Measurements from ENCODE around the gene DRC3.
"Not testable (repeated sequence)": the region's sequence is repeated elsewhere in the genome, so short reads cannot be mapped to it uniquely, and the experiment has no call there.

Gene DRC3

GRCh38 chr17:17989081-17989480, 16.4 kb downstream of the DRC3 start:
- Mint-ChIP-seq H3K36me3 (no peaks in the 10 kb centered on the region), H3K4me3 (no peak overlapping the region), H3K27me3 (no peaks in the 10 kb centered on the region), H3K27ac (no peak overlapping the region), H3K9me3 (no peaks in the 10 kb centered on the region), H3K4me1 (no peaks in the 10 kb centered on the region)
- no peak for ATAC-seq

DNA sequence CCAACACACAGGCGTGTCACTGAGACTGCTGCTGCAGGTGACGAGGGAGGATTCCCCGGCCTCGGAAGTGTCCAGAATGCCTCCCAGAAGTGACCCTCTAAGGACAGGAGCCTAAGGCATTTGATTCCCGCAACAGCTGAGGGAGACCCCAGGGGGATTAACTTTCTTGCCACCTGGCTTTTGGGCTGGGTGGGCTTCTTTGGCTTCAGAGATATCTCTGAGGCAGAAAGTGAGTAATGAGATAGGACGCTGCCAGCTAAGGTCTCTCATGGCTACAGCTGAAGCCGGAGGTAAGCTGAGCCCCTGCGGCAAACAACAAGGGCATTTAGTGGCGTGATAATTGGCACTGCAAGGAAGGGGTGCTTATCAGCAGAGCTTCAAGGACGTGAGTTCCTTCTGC, 17.0 kb downstream of the DRC3 start:
- Mint-ChIP-seq H3K9me3 (no peaks in the 10 kb centered on the region), H3K27ac (no peak overlapping the region), H3K27me3 (no peaks in the 10 kb centered on the region), H3K4me1 (no peaks in the 10 kb centered on the region), H3K36me3 (no peaks in the 10 kb centered on the region), H3K4me3 (no peak overlapping the region)
- ATAC-seq: no peak

DNA sequence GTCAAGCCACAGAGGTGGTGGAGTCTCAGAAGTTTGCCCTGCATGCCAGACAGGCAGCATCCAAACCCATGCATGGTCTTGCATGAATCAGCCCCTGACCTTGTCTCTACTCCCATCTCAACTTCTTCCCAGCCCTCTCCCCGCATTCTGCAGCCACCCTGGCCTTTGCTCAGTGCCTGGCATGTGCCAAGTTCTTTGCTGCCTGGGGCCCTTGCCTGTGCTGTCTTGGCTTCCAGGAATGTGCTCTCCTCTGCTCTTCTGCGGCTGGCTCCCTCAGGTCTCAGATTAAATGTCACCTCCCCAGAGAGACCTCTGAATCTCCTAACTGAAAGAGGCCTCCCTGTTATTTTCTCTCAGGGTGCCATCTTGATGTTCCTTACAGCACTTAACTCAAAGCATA, 17.6 kb downstream of the DRC3 start:
- no peaks in the 10 kb centered on the region for H3K36me3 Mint-ChIP-seq
- no peaks in the 10 kb centered on the region for H3K4me1 Mint-ChIP-seq
- H3K27me3 Mint-ChIP-seq: no peaks in the 10 kb centered on the region
- H3K4me3 Mint-ChIP-seq: no peak overlapping the region
- no peaks in the 10 kb centered on the region for H3K9me3 Mint-ChIP-seq
- no peak for ATAC-seq
- no peak overlapping the region for H3K27ac Mint-ChIP-seq

GRCh38 chr17:17993366-17993765, 20.7 kb downstream of the DRC3 start:
- H3K4me1 Mint-ChIP-seq: no peaks in the 10 kb centered on the region
- no peak overlapping the region for H3K4me3 Mint-ChIP-seq
- no peaks in the 10 kb centered on the region for H3K27me3 Mint-ChIP-seq
- no peak overlapping the region for H3K27ac Mint-ChIP-seq
- H3K9me3 Mint-ChIP-seq: no peaks in the 10 kb centered on the region
- ATAC-seq: no peak
- H3K36me3 Mint-ChIP-seq: no peaks in the 10 kb centered on the region

GRCh38 chr17:17993852-17994251, 21.2 kb downstream of the DRC3 start:
- Mint-ChIP-seq H3K4me1 (no peaks in the 10 kb centered on the region), H3K27ac (no peak overlapping the region), H3K4me3 (no peak overlapping the region), H3K9me3 (no peaks in the 10 kb centered on the region), H3K36me3 (no peaks in the 10 kb centered on the region), H3K27me3 (no peaks in the 10 kb centered on the region)
- ATAC-seq: no peak

DNA sequence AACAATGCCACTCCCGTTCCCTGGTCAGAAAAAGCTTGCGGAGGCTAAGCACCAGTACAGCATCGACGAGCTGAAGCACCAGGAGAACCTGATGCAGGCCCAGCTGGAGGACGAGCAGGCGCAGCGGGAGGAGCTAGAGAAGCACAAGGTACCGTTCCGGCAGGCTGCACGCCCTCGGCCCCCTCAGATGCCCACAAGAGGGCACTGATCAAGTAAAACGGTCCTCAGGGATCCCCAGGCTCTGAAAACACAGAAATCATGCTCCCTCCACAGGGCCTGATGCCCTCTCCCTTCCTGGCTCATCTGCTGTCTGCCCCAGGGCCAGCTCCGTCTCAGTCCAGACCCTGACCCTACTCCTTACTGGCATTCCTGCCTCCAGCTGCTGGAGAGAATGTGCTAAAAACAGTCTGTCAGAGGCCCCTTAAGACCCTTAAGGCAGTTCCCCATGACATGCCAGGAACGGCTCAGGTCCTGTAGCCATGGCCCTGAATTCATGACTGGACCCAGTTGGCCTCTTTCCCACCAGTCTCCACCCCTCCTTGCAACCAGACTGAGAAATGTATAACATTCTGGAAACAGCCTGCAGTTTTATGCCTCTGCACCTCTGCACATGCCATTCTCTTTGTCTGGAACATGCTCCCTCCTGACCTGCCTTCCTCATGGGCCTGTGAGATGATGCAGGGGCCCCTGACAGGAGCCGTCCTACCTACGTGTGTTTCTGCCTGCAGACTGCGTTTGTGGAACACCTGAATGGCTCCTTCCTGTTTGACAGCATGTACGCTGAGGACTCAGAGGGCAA, 21.8 kb downstream of the DRC3 start:
- Mint-ChIP-seq H3K27ac (no peak overlapping the region), H3K36me3 (no peaks in the 10 kb centered on the region), H3K4me1 (no peaks in the 10 kb centered on the region), H3K27me3 (no peaks in the 10 kb centered on the region), H3K9me3 (no peaks in the 10 kb centered on the region), H3K4me3 (no peak overlapping the region)
- ATAC-seq: no peak

GRCh38 chr17:17995887-17996286, 23.2 kb downstream of the DRC3 start:
- H3K4me3 Mint-ChIP-seq, H3K36me3 Mint-ChIP-seq, ATAC-seq, H3K4me1 Mint-ChIP-seq, H3K9me3 Mint-ChIP-seq, H3K27ac Mint-ChIP-seq, H3K27me3 Mint-ChIP-seq: not testable (repeated sequence)

DNA sequence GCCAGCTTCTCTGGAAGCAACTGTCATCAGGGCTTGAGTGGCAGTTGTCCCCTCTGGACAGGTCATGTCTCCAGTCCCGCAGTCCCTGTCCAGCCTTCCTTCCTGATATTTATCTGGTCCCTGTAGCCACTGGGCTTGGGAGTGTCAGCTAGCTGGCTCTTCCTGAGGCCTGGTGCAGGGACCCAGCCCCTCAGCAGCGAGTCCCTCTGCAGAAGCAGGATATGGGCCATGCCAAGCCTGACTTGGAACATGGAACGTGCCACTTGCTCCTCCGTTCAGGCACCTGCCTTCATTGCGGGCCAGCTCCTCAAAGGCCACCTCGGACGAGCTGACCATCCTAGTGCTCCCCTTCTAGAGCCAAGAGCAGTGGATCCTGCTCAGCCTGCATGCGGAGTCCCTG, 26.3 kb downstream of the DRC3 start:
- ATAC-seq: no peak
- Mint-ChIP-seq H3K4me3 (no peak overlapping the region), H3K27me3 (no peaks in the 10 kb centered on the region), H3K9me3 (no peaks in the 10 kb centered on the region), H3K36me3 (no peaks in the 10 kb centered on the region), H3K4me1 (peaks cover 7% of the 10 kb centered on the region), H3K27ac (no peak overlapping the region)

- no peaks in the 10 kb centered on the region for H3K27me3 Mint-ChIP-seq
- ATAC-seq: no peak
- H3K9me3 Mint-ChIP-seq: no peaks in the 10 kb centered on the region
- H3K4me1 Mint-ChIP-seq: peaks cover 7% of the 10 kb centered on the region
- H3K36me3 Mint-ChIP-seq: no peaks in the 10 kb centered on the region
- H3K4me3 Mint-ChIP-seq: no peak overlapping the region
- H3K27ac Mint-ChIP-seq: no peak overlapping the region
Observed at GRCh38 chr17:17999364-18000029, 26.8 kb downstream of the DRC3 start.

DNA sequence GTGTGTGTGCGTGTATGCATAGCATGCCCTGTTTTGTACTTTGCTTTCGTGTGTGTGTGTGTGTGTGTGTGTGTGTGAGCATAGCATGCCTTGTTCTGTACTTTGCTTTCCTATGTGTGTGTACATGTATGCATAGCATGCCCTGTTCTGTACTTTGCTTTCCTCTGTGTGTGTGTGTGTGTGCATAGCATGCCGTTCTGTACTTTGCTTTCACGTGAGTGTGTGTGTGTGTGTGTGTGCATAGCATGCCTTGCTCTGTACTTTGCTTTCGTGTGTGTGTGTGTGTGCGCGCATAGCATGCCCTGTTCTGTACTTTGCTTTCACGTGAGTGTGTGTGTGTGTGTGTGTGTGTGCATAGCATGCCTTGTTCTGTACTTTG, 27.4 kb downstream of the DRC3 start:
- no peaks in the 10 kb centered on the region for H3K9me3 Mint-ChIP-seq
- H3K36me3 Mint-ChIP-seq: no peaks in the 10 kb centered on the region
- no peaks in the 10 kb centered on the region for H3K27me3 Mint-ChIP-seq
- H3K27ac Mint-ChIP-seq: no peak overlapping the region
- peaks cover 7% of the 10 kb centered on the region for H3K4me1 Mint-ChIP-seq
- no peak overlapping the region for H3K4me3 Mint-ChIP-seq
- ATAC-seq: no peak

DNA sequence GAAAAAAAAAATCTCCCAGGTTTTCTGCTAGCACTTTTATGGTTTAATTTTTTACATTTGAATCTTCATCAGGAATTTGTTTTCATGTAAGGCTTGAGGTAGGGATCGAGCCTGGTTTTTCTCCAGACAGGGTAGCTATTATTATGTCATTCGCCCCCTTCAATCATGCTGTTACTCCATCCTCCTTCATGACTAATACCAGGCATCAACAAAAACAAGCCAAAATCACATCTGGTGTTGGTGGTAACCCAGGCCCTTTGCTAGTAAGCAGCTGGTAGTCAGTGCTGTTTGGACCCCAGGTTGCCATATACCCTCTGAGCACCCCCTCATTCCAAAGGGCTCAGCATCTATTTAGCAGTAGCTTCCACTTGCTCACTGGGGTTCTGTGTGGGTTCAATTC, 29.5 kb downstream of the DRC3 start:
- Mint-ChIP-seq H3K4me3 (no peak overlapping the region), H3K27me3 (no peaks in the 10 kb centered on the region), H3K27ac (no peak overlapping the region), H3K9me3 (no peaks in the 10 kb centered on the region), H3K4me1 (peaks cover 7% of the 10 kb centered on the region), H3K36me3 (peaks cover 10% of the 10 kb centered on the region)
- no peak for ATAC-seq

DNA sequence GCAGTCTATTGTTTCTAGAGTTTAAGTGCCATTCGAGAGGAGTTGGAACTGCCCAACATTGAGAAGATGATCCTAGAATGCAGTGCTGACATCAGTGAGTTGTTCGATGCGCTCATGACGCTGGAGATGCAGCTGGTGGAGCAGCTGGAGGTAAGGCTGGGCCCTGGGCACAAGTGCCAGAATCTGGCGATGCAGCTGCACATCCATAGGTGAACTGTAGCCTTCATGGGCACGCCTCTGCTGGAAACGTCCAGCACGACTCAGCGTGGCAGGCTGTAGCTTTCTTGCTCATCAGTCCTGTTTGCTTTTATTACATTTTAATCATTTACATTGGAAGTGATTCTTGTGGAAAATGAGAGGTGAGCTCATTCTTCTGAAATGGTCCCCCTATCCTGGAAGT, 31.7 kb downstream of the DRC3 start:
- Mint-ChIP-seq H3K27me3 (no peaks in the 10 kb centered on the region), H3K27ac (no peak overlapping the region), H3K4me1 (peaks cover 7% of the 10 kb centered on the region), H3K36me3 (peaks cover 17% of the 10 kb centered on the region), H3K9me3 (no peaks in the 10 kb centered on the region), H3K4me3 (no peak overlapping the region)
- no peak for ATAC-seq

DNA sequence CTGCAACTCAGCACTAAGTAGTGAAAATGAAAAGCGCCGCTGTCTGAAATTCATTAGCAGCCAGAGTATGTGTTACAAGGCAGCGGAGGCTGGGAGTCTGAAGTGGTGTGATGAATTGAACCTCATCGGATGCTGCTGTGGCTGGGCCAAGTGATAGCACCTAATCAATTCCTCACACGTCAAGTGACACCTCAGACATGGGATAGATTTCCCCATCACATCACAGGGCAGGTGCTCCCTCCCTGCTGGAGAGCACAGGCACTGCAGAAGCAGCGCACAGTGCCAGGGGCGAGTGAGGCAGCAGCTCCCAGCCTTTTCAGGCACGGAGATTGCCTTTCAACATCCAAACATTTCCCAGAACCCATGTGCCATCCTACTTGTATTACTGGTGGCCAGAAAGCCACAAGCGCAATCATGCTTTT, 32.2 kb downstream of the DRC3 start:
- Mint-ChIP-seq H3K4me3 (no peak overlapping the region), H3K36me3 (peaks cover 21% of the 10 kb centered on the region), H3K4me1 (peaks cover 7% of the 10 kb centered on the region)

DNA sequence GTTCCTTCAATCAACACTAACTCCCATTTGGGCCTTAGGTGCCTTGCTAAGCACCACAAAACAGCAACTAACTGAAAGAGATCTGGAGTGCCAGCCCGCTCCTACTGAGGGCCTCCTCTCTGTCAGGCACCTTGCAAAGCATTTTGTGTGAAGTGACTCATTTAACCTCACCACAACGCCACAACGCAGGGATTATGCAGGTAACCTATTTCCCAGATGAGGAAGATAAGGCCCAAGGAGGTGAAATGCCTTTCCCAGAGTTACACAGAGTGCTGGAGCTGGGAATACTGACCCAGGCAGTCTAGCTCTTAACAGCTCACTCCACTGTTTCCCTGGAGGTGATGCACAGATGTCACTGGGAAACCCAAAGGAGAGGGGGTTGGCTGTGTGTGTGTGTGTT, 32.8 kb downstream of the DRC3 start:
- Mint-ChIP-seq H3K27ac (no peak overlapping the region), H3K4me3 (no peak overlapping the region), H3K4me1 (peaks cover 7% of the 10 kb centered on the region), H3K36me3 (peaks cover 27% of the 10 kb centered on the region), H3K9me3 (no peaks in the 10 kb centered on the region), H3K27me3 (no peaks in the 10 kb centered on the region)
- ATAC-seq: no peak

More for the DNA sequence above, 32.2 kb downstream of the DRC3 start:
- no peaks in the 10 kb centered on the region for H3K9me3 Mint-ChIP-seq
- H3K27ac Mint-ChIP-seq: no peak overlapping the region
- H3K27me3 Mint-ChIP-seq: no peaks in the 10 kb centered on the region
- ATAC-seq: no peak

DNA sequence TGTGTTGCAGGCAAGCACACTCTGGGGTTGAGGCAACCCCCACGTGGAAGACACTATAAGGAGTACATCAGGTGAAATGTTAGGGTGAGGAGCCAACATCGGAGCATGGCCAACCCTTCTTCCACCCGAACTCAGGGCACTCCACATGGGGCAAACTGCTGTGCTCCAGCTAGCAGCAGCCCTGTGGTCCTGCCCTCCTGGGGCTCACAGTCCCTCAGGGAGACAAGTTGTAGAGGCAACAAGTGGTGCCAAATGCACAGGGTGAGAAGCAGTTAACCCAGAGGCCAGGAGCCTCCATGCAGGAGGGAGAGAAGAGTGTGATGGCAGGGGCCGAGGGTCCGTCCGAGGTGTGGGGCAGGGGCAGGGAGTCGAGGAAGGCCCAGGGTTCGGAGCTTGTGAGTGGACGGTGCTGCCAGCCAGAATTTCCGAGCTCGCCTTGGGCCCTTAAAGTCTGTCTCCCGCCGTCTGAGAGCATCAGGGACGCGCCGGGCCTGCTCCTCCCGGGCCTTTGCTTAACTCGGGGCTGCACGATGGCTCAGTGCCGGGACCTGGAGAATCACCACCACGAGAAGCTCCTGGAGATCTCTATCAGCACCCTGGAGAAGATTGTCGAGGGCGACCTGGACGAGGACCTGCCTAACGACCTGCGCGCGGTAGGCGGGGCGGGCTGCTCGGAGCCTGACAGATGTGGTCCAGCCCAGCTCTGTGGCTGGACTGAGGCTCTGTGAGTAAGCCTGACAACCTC, 34.0 kb downstream of the DRC3 start:
- no peak for ATAC-seq
- Mint-ChIP-seq H3K27me3 (no peaks in the 10 kb centered on the region), H3K4me1 (peaks cover 7% of the 10 kb centered on the region), H3K36me3 (peaks cover 34% of the 10 kb centered on the region), H3K4me3 (no peak overlapping the region), H3K27ac (no peak overlapping the region), H3K9me3 (no peaks in the 10 kb centered on the region)

All from stimulated activated memory B cell treated with anti-CD40 and anti-IgM and Interleukin-4, amounts not matched to agents 10 μg/mL and 1 μg/mL and 100 μg/mL, for 72 hours (primary cell).